GM21717 (cell line): ENCODE data around the gene TXN.

Experiments
- ATAC-seq: cut with Tn5 transposase; IDR thresholded peaks from one replicate; pipeline ENCODE4 v1.9.1; 2021; ENCODE audit warnings: mild to moderate bottlenecking, moderate library complexity; ENCODE audit not compliant: unreplicated experiment

Gene TXN

DNA sequence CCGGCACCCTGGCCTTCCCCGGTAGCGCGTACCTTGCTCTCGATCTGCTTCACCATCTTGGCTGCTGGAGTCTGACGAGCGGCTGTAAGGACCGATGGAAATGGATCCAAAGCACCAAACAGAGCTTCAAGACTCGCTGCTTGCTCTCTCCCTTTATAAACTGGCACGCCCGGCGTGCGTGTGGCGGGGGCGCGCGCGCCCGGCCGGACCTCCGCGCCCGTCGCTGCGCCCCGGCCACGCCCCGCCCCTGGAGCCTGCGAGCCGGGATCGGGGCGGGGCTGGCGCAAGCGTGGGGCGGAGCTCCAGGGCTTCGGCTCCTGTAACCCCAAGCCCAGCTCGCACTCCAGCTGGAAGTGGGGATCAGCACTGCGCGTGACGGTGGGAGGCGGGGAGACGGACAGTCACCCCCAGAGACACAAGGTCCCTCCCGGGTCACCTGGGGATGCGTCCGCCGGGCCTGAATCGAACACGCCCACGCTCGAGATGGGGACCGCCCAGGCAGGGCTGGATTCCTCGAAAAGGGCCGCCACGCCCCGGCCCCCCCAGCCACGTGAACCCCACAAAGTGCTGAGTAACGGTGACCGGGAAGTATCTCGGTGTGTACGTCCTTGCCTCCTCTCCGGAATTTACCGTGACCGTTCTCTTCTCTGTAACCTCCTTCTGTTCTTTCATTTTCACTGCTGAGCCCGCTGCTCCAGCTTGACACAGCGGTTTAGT lies at the start of gene TXN:
Gene TXN, minus strand, starts transcription at position 128 of the 717 bp plus-strand sequence. Its CDS starts 72 bp downstream, at position 56.
- peak; percentile 65 for ATAC-seq

GRCh38 chr9:110303133-110303532 lies 46.8 kb upstream of the TXN start:
- no peak for ATAC-seq

DNA sequence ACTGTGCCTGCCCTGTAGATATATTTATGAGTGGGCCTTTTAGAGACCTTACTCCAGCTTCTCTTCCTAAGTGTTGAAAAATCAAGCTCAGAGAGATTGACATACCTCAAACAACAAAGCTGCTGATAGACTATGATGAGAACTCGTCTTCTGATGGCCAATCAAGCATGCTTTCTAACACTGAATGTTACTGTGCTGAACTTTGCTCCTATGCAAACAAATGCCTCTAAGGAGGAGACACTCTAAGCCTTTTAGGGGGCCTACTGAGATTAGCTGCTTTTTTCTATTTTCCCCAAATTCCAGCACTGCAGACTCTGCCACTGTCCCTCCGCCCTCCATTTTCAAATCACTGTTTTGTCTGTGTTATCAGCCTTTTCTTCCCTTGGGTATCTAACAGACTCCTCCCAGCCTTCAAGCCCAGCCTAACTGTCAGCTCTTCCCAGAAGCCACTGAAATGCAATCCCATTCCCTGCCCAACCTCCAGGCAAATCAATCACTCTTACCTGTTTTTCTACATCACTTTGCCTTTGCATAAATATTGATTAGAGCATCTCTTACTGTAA lies 41.8 kb upstream of the TXN start:
- ATAC-seq = no peak

- ATAC-seq = no peak
Measured at GRCh38 chr9:110293248-110293647, 36.9 kb upstream of the TXN start.

GRCh38 chr9:110291921-110292557 lies 35.7 kb upstream of the TXN start:
- no peak for ATAC-seq

GRCh38 chr9:110290001-110290400 lies 33.7 kb upstream of the TXN start:
- ATAC-seq = no peak

DNA sequence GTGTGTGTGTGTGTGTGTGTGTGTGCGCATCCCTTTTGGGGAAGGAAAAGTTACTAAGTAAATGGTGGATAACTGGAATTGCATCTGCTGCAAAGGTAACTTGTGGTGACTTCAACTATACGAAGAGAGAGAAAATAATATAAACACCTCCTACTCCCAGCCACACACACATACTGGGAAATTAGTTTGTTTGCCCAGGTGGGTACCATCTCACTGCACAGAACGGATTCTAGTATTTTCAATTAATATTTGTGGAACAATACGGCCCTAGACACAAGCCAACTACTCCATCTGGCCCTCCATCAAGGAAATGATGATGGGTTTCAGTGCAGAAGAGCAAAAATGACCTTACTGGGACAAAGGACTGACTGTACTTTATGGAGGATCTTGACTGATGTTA lies 32.2 kb upstream of the TXN start:
- no peak for ATAC-seq

DNA sequence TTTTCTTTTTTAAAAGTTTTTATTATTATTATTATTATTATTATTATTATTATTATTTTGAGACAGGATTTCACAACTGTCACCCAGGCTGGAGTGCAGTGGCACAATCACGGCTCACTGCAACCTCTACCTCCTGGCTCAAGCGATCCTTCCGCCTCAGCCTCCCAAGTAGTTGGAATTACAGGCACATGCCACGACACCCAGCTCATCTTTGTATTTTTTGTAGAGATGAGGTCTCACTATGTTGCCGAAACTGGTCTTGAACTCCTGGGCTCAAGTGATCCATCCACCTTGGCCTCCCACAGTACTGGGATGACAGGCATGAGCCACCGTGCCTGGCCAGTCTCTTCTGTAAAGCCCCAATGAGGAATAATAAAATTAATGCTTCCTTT lies 31.0 kb upstream of the TXN start:
- no peak for ATAC-seq

GRCh38 chr9:110284211-110284844 lies 28.0 kb upstream of the TXN start:
- no peak for ATAC-seq

DNA sequence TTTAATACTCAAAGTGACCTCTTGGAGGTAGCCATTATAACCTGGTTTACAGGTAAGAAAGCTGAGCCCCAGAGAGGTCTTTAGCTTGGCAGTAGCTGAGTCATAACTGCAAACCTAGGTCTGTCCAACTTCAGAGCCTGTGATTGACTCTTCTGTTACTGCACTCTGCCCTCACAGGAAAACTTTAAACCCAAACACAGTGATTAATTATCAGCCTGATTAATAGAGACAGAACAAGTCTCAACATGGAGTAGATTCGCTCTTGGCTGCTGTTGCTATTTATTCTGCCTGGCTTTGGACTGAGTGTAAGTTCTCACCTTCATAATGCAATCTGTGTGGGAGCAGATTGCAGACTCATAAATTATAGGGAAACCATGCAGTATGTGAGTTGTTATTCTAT lies 27.4 kb upstream of the TXN start:
- no peak for ATAC-seq

- ATAC-seq = no peak
Measured at GRCh38 chr9:110282739-110283081, 26.4 kb upstream of the TXN start.

GRCh38 chr9:110282018-110282738 lies 25.9 kb upstream of the TXN start:
- ATAC-seq = no peak

DNA sequence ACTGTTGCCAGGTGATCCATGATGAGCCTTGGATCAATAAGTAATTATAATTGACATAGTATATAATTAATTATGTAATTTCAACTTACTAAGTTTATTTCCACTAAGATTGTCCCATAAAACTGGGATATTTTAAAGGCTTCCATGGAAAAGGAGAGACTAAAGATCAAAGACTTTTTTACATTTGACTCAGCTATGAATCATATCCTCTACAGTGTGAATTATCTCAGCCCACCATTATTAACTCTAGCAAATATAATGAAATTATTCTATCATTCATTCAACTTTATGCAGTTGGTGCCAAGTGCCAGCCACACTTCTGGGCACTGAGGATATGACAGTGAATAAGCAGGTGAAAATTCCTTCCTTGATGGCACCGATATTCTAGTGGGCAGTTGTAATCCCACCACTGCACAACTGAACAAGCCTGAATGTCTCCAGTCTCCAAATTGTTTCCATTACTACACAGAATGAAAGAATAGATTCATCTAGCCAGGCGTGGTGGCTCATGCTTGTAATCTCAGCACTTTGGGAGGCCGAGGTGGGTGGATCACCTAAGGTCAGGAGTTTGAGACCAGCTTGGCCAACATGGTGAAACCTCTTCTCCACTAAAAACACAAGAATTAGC lies 21.9 kb upstream of the TXN start:
- no peak for ATAC-seq

- ATAC-seq = no peak
Measured at GRCh38 chr9:110276781-110277180, 20.5 kb upstream of the TXN start.

GRCh38 chr9:110270211-110270995 lies 14.1 kb upstream of the TXN start:
- ATAC-seq = no peak

- no peak for ATAC-seq
Measured at GRCh38 chr9:110266795-110267194, 10.5 kb upstream of the TXN start.

GRCh38 chr9:110261632-110262031 lies 5.3 kb upstream of the TXN start:
- no peak for ATAC-seq

DNA sequence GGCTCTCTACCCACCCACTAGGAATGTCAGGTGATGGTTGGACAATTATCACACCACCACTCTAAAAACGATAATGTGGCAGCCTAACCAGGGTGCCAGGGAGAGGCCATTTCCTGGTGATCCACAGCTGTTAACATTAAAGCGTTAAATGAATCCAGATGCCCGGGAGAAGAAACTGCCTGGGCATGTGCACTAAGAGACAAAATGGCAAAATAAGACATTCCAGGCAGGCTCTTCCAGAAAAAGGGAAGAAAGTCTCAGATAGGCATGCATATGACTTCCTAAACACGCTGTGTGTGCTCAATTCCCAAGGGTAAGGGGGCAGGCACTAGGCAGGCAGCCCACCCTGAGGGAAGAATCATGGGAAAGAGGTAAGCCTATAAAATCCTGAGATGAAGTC lies 4.6 kb upstream of the TXN start:
- ATAC-seq = no peak

DNA sequence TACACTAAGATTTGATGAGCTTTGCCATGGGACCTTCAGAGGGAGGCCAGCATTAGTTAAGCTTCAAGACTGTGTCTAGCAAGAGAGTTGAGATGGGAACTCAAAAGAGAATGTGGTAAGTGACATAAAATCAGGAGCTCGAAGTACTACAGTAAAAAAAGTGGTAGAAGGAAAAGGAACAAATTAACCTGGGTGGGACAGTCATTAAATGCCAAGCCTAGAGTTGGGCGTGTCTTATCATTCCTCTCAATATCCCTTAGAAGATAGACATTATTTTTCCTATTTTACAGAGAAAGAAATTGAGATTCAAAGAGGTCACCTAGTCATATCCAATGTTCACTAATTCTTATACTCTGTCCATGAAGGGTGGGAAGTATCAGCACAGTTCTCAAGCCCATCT lies 3.3 kb upstream of the TXN start:
- no peak for ATAC-seq

DNA sequence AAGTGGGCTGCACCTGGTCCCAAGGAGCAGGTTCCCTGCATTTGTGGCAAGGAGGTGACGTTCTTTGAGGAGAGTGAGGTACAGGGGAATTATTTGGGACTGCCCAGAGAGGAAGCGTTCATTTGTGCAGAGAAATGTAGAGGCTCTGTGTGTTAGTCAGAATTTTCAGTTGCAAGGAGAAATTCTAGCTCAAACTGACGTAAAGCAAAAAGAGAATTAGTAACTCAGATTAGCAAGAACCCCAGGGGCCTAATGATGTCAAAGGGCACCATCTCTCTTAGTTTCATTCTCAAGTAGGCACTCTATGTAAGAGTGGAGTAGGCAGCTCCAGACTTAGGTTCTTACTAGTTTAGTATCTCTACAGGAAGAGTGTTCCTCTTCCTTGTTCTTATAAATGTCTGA lies 2.4 kb upstream of the TXN start:
- no peak for ATAC-seq
